ENCODE results near the gene LIPA.

The LIPA gene

GRCh38 chr10:89164920-89165319 lies 86.7 kb downstream of the LIPA start:
- DNase-seq (ENCODE audit: low read depth), result no peak

DNA sequence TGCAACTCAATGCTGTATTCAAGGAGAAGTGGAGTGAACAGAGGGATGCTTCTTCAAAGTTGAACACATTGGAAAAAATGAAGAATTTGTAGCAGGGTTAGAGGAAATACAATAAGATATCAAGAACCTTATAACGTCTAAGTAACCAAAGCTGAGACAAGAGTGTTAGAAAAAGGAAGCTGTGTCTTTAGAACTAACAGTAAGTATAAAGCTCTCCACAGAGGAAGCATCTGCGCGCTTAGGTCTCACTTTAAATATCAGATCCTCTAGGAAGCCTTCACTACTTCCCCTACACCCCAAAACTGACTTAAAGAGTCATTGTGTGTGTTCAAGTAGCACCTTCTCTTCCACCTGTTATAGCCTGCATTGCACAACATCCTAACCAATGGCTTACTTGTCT lies 87.5 kb downstream of the LIPA start:
- DNase-seq (ENCODE audit: low read depth), result no peak
